Measurements from ENCODE around the gene MAPK9. TPM values are rescaled to one million over a fixed set of nuclear protein-coding genes. Genes with fewer than 3 reads are reported as not detected.

Gene MAPK9
- total RNA-seq = 38.4 and 43.1 TPM in 2 replicates

GRCh38 chr5:180291943-180292831 lies at the start of gene MAPK9:
MAPK9 (minus strand) TSS chr5:180292083; CDS start chr5:180280561, 11,522 bp downstream.

DNA sequence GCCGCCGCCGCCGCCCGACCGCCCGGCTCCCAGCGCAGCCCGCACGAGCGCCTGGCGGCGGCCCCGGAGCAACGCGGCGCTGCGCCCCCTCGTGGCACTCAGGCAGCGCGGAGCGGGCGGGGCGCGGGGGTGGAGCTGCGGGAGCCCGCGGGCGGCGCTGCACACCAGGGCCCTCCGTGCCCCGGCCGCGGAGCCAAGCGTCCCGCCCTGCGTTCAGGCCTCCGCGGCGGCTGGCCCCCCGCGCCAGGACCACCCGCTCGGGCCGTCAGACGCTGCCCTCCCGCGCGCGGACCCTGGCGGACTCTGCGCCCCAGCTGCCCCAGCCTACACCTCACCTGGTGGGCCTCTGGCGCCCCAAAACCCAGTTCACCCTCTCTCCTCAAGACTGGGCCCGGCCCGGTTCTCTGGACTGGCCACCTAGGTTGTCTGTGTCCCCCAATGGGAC lies 82.7 kb downstream of the MAPK9 start, which contains the start of gene RASGEF1C:
TSS of gene RASGEF1C (minus strand) at position 75 of the 445 bp plus-strand sequence. CDS start 71,159 bp downstream, outside the sequence.

Other genes with a start within 250 kb of the MAPK9 start
- gene RNF130, start 220.3 kb downstream of the MAPK9 start, total RNA-seq = 32.7 and 36.5 TPM in 2 replicates
- gene RASGEF1C, start 82.9 kb downstream of the MAPK9 start, total RNA-seq = not detected in 2 replicates
- 0.43 and 2.4 TPM in 2 replicates for gene GFPT2, start 61.3 kb upstream of the MAPK9 start, total RNA-seq
- gene CNOT6, start 202.3 kb upstream of the MAPK9 start, total RNA-seq = 30.9 and 33.5 TPM in 2 replicates

All from thoracic aorta endothelial cell (primary cell).